GM21529 (cell line): ENCODE data around the gene TRIM24.
"Not testable (repeated sequence)": the region's sequence is repeated elsewhere in the genome, so short reads cannot be mapped to it uniquely, and the experiment has no call there.

Source experiments
- ATAC-seq: cut with Tn5 transposase; IDR thresholded peaks from one replicate; pipeline ENCODE4 v1.9.1; 2021; ENCODE audit not compliant: unreplicated experiment

Gene TRIM24

DNA sequence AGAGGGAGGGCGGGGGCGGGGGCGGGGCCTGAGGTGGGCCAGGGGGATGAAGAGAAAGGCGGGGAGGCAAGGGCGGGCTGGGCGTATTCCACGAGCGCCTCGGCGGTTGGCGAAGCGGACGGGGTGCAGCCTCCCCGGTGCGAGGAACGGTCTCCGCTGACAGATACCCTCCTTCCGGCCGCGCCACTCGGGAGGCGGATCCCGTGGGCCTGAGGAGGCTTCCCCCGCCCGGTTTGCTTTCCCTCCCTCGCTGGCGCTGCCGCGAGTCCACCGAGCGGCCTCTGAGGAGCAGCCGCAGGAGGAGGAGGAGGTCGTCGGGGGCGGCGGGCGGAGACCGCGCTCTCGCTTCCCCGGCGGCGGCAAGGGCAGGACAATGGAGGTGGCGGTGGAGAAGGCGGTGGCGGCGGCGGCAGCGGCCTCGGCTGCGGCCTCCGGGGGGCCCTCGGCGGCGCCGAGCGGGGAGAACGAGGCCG lies at the start of gene TRIM24:
Gene TRIM24, plus strand, starts transcription at position 84 of the 473 bp plus-strand sequence. Its CDS starts 290 bp downstream, at position 374.
- ATAC-seq = peak; percentile 71

DNA sequence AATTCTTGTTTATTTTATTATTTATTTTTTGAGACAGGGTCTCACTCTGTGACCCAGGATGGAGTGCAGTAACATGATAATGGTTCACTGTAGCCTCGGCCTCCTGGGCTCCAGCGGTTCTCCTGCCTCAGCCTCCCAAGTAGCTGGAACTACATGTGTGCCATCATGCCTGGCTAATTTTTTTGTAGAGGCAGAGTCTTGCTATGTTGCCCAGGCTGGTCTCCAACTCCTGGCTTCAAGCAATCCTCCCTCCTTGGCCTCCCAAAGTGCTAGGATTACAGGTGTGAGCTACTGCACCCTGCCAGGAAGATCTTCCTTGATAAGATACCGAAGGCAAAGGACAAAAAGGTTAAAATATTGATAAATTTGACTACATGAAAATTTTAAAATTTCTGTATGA lies 48.0 kb upstream of the TRIM24 start:
- ATAC-seq = not testable (repeated sequence)

DNA sequence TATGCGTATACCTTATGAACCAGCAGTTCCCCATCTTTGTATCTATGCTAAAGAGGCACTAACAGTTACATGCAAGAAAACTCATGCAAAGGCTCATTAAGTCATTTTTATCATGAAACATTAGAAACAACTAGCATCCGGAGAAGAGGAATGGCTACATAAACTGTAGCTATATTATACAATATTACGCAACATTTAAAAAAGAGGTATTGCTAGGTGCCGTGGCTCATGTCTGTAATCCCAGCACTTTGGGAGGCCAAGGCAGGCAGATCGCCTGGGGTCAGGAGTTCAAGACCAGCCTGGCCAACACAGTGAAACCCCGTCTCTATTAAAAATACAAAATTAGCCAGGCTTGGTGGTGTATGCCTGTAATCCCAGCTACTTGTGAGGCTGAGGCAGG lies 47.1 kb upstream of the TRIM24 start:
- ATAC-seq = not testable (repeated sequence)

DNA sequence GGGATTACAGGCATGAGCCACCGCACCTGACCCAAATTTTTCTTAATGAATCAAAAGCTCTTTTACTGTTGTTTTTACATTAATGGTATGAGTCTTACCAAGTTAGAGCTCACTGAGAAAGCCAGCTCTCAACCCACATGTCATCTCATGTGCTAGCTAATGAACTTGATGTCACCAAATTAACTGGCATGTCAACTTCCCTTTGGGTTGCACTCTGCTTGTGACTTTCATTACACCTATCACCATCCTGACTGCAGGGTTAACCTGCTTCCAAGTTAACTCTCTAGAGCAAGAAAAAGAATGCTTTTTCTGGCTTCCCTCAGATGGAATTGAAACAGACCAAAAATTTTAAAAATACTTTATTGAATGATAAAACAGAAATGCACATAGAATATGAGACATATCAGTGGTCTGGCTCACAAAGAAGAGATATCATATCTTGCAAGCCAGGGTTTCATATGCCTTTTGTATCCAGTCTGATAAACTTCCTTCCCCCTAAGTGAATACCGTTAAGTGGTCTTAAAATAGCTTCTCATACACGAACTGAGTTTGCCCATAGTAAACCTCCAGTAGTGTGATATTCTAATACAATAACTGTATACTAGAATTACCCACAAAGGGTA lies 42.9 kb upstream of the TRIM24 start:
- ATAC-seq = no peak

DNA sequence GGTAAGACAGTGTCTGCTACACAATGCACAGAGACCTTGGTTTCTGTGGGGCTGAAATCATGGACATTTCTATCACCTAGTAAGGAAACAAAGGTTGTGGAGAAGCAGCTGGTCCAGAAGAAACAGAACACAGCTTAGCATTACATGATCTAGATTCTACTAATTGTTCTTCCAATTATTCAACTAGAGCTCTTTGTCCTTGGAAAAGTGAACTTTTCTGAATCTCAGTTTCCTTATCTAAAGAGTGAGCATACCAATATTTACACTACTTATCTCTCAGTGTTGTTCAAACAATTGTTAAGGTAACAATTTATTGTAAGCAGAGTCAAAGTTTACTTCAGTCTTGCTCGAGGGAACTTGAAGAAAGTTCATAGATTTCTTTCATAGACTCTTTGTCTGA lies 42.3 kb upstream of the TRIM24 start:
- ATAC-seq = no peak

DNA sequence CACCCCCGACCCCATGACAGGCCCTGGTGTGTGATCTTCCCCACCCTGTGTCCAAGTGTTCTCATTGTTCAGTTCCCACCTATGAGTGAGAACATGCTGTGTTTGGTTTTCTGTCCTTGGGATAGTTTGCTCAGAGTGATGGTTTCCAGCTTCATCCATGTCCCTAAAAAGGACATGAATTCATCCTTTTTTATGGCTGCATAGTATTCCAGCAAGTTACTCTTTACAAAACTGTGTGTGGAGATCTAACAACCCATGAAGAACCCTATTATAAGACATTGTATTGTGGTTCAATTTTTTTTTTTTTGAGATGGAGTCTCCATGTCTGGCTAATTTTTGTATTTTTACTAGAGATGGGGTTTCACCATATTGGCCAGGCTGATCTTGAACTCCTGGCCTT lies 41.7 kb upstream of the TRIM24 start:
- ATAC-seq = not testable (repeated sequence)

DNA sequence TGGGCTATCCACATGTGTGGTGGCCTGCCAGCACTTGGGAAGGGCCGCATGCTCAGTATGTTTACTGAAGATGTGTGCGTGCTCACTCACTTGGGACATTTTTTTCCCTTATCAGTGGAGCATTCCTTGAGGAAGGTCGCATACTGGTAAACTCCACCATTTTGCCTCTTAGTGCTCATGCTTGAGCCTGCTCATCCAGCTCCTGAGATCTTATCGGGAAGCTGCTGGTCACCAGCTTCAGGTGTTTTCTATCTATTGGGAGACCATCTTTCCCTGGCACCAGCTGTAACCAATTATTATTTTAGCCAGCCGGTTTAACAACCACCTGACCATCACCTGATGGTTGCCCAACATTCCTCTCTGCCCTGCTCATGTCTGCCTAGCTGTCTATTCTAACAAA lies 35.0 kb upstream of the TRIM24 start:
- ATAC-seq = no peak

DNA sequence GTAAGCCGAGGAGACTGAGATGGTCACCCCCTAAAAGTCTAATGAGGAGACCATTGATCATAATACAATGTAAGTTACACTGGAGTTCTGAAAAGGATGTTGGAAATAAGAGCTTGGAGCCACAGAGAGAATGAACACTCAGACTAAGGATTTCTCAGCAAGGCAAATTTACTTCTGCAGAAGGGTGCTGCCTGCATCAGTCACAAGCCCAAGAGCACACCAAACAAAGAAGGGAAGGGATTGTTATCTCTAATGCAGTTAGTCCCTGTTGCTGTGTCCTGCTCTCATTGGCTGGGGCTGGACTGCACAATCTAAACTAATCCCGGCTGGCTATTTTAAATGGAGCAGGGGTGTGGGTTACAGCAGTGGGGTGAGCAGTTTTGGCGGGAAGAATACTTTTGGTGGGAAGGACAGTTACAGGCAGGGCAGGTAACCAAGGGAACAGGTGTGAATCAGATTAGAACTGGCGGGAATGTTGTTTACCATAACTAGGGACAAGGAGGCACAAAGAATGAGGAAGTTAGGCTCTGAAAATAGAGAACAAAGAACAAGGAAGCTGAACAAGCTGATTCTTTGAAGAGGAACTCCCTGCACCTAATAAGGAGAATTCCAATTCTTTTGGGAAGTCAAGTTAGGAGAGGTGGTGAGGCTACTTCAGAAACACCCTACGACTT lies 30.3 kb upstream of the TRIM24 start:
- ATAC-seq = no peak

DNA sequence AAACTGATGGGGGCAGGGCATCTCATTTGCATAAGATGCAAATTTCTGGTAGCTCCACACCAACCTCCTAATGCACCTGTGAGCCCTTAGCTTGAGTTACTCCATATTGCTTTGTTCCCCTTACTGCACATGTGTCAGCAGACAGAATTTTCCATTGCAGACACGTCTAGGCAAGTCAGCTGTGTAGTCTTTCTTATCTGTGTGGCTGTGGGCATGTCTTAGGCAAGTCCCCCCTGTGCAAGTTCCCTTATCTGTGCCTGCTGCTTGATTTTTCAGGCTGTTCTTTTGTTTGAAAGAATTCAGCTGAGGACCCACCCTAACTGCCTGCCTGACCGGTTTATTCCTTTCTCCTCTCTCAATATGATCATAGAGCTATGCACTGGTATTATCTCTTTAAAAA lies 28.5 kb upstream of the TRIM24 start:
- no peak for ATAC-seq

DNA sequence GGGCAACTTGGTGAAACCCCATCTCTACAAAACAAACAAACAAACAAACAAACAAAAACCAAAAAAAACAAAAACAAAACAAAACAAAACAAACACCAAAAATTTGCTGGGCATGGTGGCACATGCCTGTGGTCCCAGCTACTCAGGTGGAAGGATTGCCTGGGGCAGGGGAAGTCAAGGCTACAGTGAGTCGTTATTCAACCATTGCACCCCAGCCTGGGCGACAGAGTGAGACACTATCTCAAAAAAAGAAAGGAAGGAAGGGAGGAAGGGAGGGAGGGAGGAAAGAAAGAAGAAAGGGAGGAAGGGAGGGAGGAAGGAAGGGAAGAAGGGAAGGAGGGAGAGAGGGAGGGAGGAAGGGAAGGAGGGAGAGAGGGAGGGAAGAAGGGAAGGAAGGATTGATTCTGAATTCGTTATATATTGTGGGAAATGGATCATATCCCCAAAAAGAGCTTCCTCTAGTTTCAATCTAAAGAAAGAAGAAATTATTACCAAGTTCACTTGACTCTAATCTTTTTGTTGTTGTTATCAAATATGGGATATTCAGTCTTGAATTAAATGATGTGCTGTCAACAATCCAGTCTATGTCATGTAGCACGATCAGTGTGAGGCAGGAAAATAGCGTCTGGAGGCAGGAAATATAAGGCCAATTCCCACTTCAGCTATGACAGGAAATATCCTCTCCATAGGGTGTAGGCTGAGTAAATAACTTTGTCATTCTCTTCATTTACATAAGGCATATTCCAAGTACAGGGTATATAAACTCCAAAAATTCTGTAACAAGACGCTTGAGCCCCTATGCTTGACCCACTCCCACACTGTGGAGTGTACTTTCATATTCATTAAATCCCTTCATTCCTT lies 26.2 kb upstream of the TRIM24 start:
- no peak for ATAC-seq

DNA sequence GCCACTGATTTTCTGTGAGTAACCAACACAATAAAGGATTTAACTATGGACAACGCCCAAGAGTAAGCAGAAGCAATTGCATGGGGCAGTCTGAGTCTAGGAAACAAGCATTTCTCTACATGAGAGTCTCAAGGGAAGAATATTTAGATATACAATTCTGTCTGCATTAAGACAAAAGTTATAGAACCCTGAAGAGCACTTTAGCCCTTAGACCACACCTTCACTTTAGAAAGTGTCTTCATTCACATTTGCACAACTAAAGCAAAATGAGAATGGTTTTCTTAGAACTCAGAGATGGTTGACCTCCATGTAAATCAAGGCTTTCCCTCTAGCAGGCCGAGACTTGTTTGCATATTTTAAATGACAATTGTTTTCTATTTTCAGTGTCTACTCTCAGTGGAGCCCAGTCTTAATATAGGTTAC lies 25.5 kb upstream of the TRIM24 start:
- no peak for ATAC-seq

DNA sequence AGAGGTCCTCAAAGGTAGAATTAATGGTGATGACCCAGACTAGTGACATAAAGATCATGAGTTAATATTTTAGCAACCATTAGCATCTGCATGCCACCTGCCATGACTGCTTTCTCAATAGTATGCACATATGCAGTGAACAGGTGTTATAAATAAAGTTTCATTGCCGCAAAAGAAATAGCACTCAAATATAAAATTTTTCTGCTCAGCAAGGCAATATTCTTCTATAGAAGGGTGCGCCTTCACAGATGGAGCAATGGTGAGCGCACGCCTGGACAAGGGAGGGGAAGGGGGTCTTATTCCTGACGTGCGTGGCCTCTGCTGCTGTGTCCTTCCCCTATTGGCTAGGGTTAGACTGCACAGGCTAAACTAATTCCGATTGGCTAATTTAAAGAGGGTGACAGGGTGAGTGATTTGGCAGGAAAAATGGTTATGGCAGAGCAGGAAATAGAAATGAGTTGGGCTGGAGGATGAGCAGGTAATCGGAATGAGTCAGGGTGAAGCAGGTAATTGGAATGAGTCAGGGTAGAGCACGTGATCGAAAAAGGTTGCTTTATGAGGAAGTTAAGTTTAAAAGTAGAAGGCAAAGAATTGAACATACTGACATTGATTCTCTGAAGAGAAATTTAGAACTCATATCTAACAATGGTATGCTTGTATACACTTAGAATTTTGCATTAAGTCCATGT lies 24.7 kb upstream of the TRIM24 start:
- ATAC-seq = no peak

DNA sequence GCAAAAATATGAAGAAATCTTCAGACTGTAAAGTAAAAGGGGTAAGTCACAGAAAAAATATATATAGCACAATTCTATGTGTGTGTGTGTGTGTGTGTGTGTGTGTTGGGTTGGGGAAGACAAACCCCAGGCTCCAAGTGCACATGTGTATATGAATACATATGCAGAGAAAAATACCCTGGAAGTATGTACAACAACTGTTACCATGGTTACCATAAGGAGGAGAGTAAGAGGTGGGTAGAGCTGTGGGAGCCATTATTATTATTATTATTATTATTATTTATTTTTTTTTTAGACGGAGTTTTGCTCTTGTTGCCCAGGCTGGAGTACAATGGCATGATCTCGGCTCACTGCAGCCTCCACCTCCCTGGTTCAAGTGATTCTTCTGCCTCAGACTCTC lies 23.7 kb upstream of the TRIM24 start:
- ATAC-seq = no peak

DNA sequence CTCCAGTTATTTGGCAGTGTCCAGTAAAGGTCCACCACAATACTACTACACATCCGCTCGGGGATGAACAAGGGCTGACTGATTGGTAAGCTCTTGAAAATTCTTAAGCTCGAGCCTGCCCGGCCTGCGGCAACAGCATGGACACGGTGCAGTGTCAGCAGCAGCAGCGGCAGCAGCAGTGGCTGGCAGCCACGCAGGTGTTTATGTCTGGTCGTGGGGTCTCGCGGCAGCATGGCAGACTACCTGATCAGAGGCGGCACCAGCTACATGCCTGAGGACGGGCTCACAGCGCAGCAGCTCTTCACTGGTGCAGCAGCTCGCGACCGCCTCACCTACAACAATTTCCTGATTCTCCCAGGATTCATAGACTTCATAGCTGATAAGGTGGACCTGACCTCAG lies 19.6 kb upstream of the TRIM24 start:
- no peak for ATAC-seq

DNA sequence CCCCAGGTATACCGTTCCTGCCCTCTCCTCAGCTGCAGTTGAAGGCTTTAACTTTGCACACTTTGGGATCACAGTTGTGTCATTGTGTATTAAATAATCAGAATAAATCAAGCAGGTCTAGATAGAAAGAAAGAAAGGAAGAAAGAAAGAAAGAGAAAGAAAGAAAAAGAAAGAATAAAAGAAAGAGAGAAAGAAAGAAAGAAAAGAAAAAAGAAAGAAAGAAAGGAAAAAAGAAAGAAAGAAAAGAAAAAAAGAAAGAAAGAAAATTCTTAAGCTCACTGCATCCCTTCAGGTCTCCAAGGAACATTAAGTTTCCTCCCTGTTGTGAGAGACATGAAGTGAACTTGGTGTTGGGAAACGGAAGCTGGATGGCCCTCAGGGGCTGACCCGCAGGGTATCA lies 17.2 kb upstream of the TRIM24 start:
- ATAC-seq = no peak

DNA sequence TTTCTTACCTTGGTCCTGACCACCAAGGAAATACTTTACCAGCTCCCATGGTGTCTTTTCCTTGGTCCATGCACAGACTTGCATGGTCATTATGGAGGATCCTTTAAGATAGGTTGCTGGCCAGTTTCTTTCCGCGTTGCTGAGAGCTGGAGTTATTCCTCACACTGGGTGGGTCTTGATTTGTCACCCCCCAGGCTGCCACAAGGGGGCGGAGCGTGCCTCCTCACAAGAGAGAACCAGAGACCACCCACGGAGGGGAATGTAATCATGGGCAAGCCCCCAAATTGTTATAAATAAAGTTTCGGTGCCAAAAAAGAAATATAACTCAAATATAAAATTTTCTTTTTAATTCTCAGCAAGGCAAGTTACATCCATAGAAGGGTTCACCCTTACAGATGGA lies 10.5 kb upstream of the TRIM24 start:
- no peak for ATAC-seq

DNA sequence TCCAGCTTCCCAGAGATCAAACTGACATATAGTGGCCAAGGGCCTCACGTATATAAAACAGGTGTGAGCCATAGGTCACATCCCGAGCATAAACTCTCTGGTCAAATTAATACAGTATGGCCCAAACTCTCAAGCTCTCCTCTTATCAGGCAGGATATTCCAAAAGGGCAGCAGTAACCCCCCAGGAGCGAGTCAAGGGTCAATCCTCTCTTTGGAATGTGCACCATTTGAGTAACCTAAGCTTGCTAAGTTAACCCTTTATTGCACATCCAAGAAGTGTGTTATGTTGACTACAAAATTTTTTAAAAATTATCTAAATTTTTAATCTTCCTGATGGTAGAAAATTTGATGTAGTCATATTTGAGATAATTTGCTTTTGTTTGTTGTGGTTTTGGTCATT lies 4.5 kb upstream of the TRIM24 start:
- no peak for ATAC-seq

DNA sequence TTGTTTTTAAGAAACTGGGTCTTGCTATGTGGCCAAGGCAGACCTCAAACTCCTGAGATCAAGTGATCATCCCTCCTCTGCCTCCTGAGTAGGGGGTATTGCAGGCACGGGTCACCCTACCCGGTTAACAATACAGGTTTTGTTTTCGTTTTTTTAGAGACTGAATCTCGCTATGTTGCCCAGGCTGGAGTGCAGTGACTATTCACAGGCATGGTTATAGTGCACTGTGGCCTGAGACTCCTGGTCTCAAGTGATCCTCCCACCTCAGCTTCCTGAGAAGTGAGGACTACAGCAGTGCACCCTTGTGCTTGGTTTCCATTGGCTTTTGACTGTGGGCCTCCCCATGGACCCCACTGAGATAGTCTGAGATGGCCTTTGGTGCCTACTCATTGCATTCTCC lies 3.8 kb upstream of the TRIM24 start:
- ATAC-seq = no peak

DNA sequence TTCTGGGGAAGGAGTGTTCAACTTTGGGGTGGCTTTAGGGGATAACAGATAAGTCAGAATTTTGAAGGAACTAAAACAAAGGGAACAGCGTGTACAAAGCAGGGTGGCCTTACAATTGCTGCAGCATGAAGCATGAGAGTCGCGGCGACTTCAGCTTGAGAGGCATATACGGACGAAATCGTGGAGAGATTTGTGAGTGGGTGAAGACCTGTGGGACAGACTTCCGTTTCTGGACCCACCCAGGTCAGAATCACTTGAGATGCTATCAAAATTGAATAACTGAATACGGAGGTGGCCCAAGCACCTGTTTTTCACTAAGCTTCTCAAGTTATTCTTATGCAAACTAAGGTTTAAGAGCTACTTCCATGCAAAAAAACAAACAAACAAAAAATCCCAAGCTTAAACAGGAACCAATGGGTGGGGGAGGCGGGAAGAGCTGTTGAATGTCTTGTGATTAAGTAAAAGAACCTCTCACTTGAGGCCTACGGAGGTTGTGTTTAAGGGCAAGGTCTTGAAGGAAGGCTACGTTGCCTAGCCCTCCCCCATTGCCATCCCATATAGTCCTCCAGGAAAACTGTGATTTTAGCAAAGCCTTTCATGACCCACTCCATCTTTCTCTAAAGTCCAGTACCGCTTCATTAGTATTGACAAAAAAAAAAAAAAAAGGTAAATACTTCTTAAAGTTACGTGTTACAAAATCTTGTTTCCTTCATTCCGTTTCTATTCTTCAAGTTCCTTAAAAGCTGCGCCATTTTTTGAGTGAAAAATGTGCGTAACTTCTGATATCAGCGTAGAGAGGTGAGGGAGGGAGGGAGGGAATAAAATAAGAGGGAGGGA lies 1.3 kb upstream of the TRIM24 start:
- ATAC-seq = no peak

DNA sequence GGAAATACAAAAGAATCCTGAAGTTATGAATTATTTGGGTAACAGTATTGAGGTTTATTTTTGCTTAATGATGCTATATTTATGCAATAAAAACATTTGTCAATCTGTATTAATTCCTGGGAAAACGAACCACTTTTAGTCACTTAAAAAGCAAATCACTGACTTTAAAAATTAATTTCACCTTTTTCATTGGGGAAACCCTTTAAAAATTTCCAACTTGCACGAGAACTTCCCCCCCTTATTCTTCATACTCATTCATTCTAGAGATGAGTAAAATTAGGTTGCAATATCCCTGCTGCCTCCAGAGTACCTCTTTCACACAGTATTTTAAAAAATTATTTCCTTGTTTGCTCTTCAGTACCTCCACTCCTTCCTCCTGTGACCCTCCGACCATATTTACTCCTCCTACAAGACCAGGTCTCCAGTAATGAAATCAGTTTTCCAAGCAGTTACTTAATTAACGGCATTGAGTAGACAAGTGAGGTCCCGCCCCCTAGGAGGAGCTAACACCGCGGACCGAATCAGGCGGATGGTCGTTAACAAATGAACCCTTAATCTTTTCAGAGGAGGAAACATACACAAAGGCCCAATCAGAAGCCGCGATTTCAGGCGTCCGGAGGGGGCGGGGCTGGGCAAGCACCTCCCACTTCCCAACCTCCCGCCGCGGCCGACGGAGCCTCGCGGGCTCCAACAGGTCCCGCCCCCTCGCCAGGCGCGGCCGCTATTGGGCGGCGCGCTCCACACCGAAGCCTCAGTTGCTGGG lies 465 bp upstream of the TRIM24 start:
- ATAC-seq = peak; percentile 81
